H1 (cell line): ENCODE data around the gene NLGN4X. TPM values are rescaled to one million over a fixed set of nuclear protein-coding genes. Genes with fewer than 3 reads are reported as not detected.

Experiments
- CTCF ChIA-PET: fragments of 300-600 bp; sonication (Branson Sonifier 250); formaldehyde crosslinking; loops from one replicate; lab custom pipeline; 2021; ENCODE audit not compliant: partially characterized antibody; lab: Charles Lee
- POLR2A ChIA-PET: fragments of 300-600 bp; sonication (Branson Sonifier 250); formaldehyde crosslinking; loops from one replicate; lab custom pipeline; 2021; ENCODE audit warnings: inconsistent platforms; ENCODE audit not compliant: partially characterized antibody; lab: Charles Lee
- DNase-seq, 2 experiments: peaks; one replicate each; pipeline versions ENCODE4 v3.0.0 to v3.0.0-alpha.2; 2010 to 2022; ENCODE audit warnings: low spot score in 2 of 2, low read depth in 1 of 2, mixed read lengths in 1 of 2
- FAIRE-seq: peaks from 2 replicates; lab custom pipeline; 2011; peaks lifted over from hg19 to GRCh38; lab: Jason Lieb, UNC
- H2AFZ ChIP-seq: 2 replicates; pipeline ENCODE4 v1.8.1; 2012; ENCODE audit warnings: low read length, inconsistent platforms
- H2AK5ac ChIP-seq: 2 replicates; pipeline ENCODE4 v1.6.1; 2013; ENCODE audit warnings: low read depth, low read length
- H2BK120ac ChIP-seq: replicated peaks from 2 replicates; pipeline ENCODE3; 2013; ENCODE audit warnings: low read depth, low read length, inconsistent platforms
- H2BK12ac ChIP-seq: 2 replicates; pipeline ENCODE4 v1.6.1; 2013; ENCODE audit warnings: low read depth, low read length
- H2BK15ac ChIP-seq: 2 replicates; pipeline ENCODE4 v1.6.1; 2013; ENCODE audit warnings: low read length
- H2BK20ac ChIP-seq: 2 replicates; pipeline ENCODE4 v1.6.1; 2013; ENCODE audit warnings: low read length
- H2BK5ac ChIP-seq: 2 replicates; pipeline ENCODE4 v1.6.1; 2013; ENCODE audit warnings: low read depth, low read length
- H3K14ac ChIP-seq: 2 replicates; pipeline ENCODE4 v1.6.1; 2013; ENCODE audit warnings: inconsistent platforms; ENCODE audit not compliant: insufficient read length
- H3K18ac ChIP-seq: 2 replicates; pipeline ENCODE4 v1.6.1; 2013; ENCODE audit warnings: low read length; ENCODE audit errors: extremely low read depth
- H3K23ac ChIP-seq: 2 replicates; pipeline ENCODE4 v1.6.1; 2013; ENCODE audit warnings: inconsistent platforms; ENCODE audit not compliant: insufficient read length
- H3K23me2 ChIP-seq: 2 replicates; pipeline ENCODE4 v1.6.1; 2013; ENCODE audit warnings: low read depth, low read length
- H3K27ac ChIP-seq: 2 replicates; pipeline ENCODE4 v1.6.1; 2011; ENCODE audit warnings: low read depth, low read length, inconsistent platforms
- H3K27me3 ChIP-seq, 4 experiments: replicated peaks in 1 of 4; 1 replicate in 1 of 4; 2 replicates in 3 of 4; pipeline versions ENCODE4 v1.6.1 to v1.8.1; 2011 to 2013; ENCODE audit warnings: low read length in 3 of 4, mild to moderate bottlenecking in 3 of 4, inconsistent platforms in 2 of 4, mixed read lengths in 2 of 4, moderate library complexity in 1 of 4; ENCODE audit not compliant: control insufficient read depth in 3 of 4, insufficient read depth in 3 of 4; ENCODE audit errors: extremely low read depth in 1 of 4
- H3K36me3 ChIP-seq, 4 experiments: 2 replicates each; pipeline versions ENCODE4 v1.6.1 to v1.8.1; 2011 to 2013; ENCODE audit warnings: mild to moderate bottlenecking in 4 of 4, low read length in 3 of 4, moderate library complexity in 2 of 4, control low read depth in 1 of 4, inconsistent platforms in 1 of 4; ENCODE audit not compliant: insufficient read depth in 4 of 4, control insufficient read depth in 2 of 4
- H3K4ac ChIP-seq: replicated peaks from 2 replicates; pipeline ENCODE3; 2013; ENCODE audit warnings: low read length, low read depth, mixed read lengths, inconsistent platforms; ENCODE audit not compliant: insufficient read length
- H3K4me1 ChIP-seq, 4 experiments: replicated peaks in 1 of 4; 1 replicate in 1 of 4; 2 replicates in 3 of 4; pipeline versions ENCODE4 v1.6.1 to v1.8.1; 2011 to 2013; ENCODE audit warnings: low read length in 3 of 4, inconsistent platforms in 2 of 4, mixed read lengths in 1 of 4; ENCODE audit not compliant: insufficient read depth in 4 of 4, control insufficient read depth in 3 of 4
- H3K4me2 ChIP-seq, 2 experiments: 2 replicates each; pipeline versions ENCODE4 v1.6.1 to v1.8.1; 2011 to 2013; ENCODE audit warnings: low read depth in 2 of 2, low read length in 2 of 2, control low read depth in 1 of 2, inconsistent platforms in 1 of 2, mild to moderate bottlenecking in 1 of 2; ENCODE audit not compliant: insufficient read depth in 1 of 2
- H3K4me3 ChIP-seq, 4 experiments: fragments of 200-600, 300-600 bp in 1 of 4; sonication (generic), shearing (Covaris generic), sonication (Bioruptor Twin) in 1 of 4; 2 replicates each; pipeline versions ENCODE4 v1.5.1 to v1.8.1; 2011 to 2016; ENCODE audit warnings: low read length in 4 of 4, low read depth in 3 of 4, control low read depth in 2 of 4, inconsistent platforms in 2 of 4, mild to moderate bottlenecking in 2 of 4, mixed read lengths in 1 of 4, moderate library complexity in 1 of 4; ENCODE audit not compliant: insufficient read depth in 2 of 4; ENCODE audit errors: extremely low read depth in 1 of 4
- H3K56ac ChIP-seq: replicated peaks from 2 replicates; pipeline ENCODE3; 2013; ENCODE audit warnings: low read depth, mild to moderate bottlenecking, mixed read lengths, low read length, inconsistent platforms; ENCODE audit not compliant: insufficient read length
- H3K79me1 ChIP-seq: 2 replicates; pipeline ENCODE4 v1.6.1; 2013; ENCODE audit warnings: low read depth, low read length, control low read depth
- H3K79me2 ChIP-seq, 2 experiments: 2 replicates each; pipeline versions ENCODE4 v1.6.1 to v1.8.1; 2012 to 2013; ENCODE audit warnings: low read length in 2 of 2, mild to moderate bottlenecking in 2 of 2, inconsistent platforms in 1 of 2; ENCODE audit not compliant: insufficient read depth in 2 of 2, control insufficient read depth in 1 of 2
- H3K9ac ChIP-seq, 4 experiments: replicated peaks in 1 of 4; 1 replicate in 1 of 4; 2 replicates in 3 of 4; pipeline versions ENCODE4 v1.6.1 to v1.8.1; 2011 to 2013; ENCODE audit warnings: low read depth in 3 of 4, low read length in 3 of 4, control low read depth in 2 of 4, mild to moderate bottlenecking in 2 of 4, moderate library complexity in 2 of 4, inconsistent platforms in 1 of 4; ENCODE audit errors: extremely low read depth in 1 of 4
- H3K9me3 ChIP-seq, 2 experiments: 2 replicates each; pipeline versions ENCODE4 v1.6.1 to v1.8.1; 2012 to 2013; ENCODE audit warnings: mild to moderate bottlenecking in 2 of 2, moderate library complexity in 2 of 2, control low read depth in 1 of 2, inconsistent platforms in 1 of 2, low read depth in 1 of 2, low read length in 1 of 2, mixed read lengths in 1 of 2; ENCODE audit not compliant: insufficient read depth in 2 of 2
- H4K20me1 ChIP-seq, 2 experiments: replicated peaks in 1 of 2; 2 replicates each; pipeline versions ENCODE3 to v1.8.1; 2011 to 2013; ENCODE audit warnings: inconsistent platforms in 2 of 2, low read length in 2 of 2, mild to moderate bottlenecking in 1 of 2; ENCODE audit not compliant: insufficient read depth in 2 of 2, control insufficient read depth in 1 of 2
- H4K5ac ChIP-seq: 2 replicates; pipeline ENCODE4 v1.6.1; 2013; ENCODE audit warnings: low read length, low read depth, mixed read lengths, inconsistent platforms; ENCODE audit not compliant: insufficient read length
- H4K8ac ChIP-seq: 2 replicates; pipeline ENCODE4 v1.8.0; 2013; ENCODE audit warnings: mild to moderate bottlenecking, moderate library complexity, low read length, inconsistent platforms; ENCODE audit not compliant: insufficient read depth; ENCODE audit errors: extremely low read depth
- H4K91ac ChIP-seq: replicated peaks from 2 replicates; pipeline ENCODE3; 2013; ENCODE audit warnings: low read length, mixed read lengths, inconsistent platforms; ENCODE audit not compliant: insufficient read length
- CBX8 ChIP-seq: fragments of 300-800, 300-1000 bp; sonication (generic); IDR thresholded peaks from 2 replicates; pipeline ENCODE4 v1.7.1; 2016; ENCODE audit warnings: low read depth, low read length, borderline replicate concordance
- EP300 ChIP-seq, 2 experiments: IDR thresholded peaks; 1 replicate in 1 of 2; 2 replicates in 1 of 2; pipeline ENCODE4 v1.6.1; 2011 to 2012; ENCODE audit warnings: low read depth in 2 of 2, low read length in 2 of 2, mild to moderate bottlenecking in 2 of 2, borderline replicate concordance in 1 of 2, inconsistent platforms in 1 of 2, moderate library complexity in 1 of 2
- NRF1 ChIP-seq: IDR thresholded peaks from 2 replicates; pipeline ENCODE4 v1.6.1; 2011; ENCODE audit warnings: mild to moderate bottlenecking, low read depth, low read length, improper control_type of control experiment
- PHF8 ChIP-seq: fragments of 200-600 bp; sonication (generic); conservative IDR thresholded peaks from 2 replicates; pipeline ENCODE4 v1.7.1; 2012; ENCODE audit warnings: low read depth, mild to moderate bottlenecking, inconsistent platforms, low read length, moderate library complexity
- POLR2A ChIP-seq, 2 experiments: IDR thresholded peaks; 1 replicate in 1 of 2; 2 replicates in 1 of 2; pipeline ENCODE4 v1.6.1; 2011; ENCODE audit warnings: low read depth in 2 of 2, low read length in 2 of 2, mild to moderate bottlenecking in 2 of 2; ENCODE audit errors: control extremely low read depth in 1 of 2
- POU5F1 ChIP-seq: IDR thresholded peaks from 2 replicates; pipeline ENCODE4 v1.6.1; 2011; ENCODE audit warnings: low read depth, mild to moderate bottlenecking, low read length, moderate library complexity
- RAD21 ChIP-seq, 2 experiments: IDR thresholded peaks in 1 of 2; conservative IDR thresholded peaks in 1 of 2; 2 replicates each; pipeline ENCODE4 v1.6.1; 2011; ENCODE audit warnings: low read depth in 2 of 2, low read length in 2 of 2, improper control_type of control experiment in 1 of 2, inconsistent platforms in 1 of 2, mild to moderate bottlenecking in 1 of 2, moderate library complexity in 1 of 2
- TAF1 ChIP-seq: IDR thresholded peaks from 2 replicates; pipeline ENCODE4 v1.6.1; 2011; ENCODE audit warnings: mild to moderate bottlenecking, low read depth, low read length
- TEAD4 ChIP-seq: IDR thresholded peaks from 2 replicates; pipeline ENCODE4 v1.6.1; 2012; ENCODE audit warnings: low read depth, low read length, inconsistent platforms, mixed read lengths
- USF2 ChIP-seq: IDR thresholded peaks from 2 replicates; pipeline ENCODE4 v1.6.1; 2011; ENCODE audit warnings: low read length, improper control_type of control experiment
- WGBS, 2 experiments: shearing (Covaris generic) in 1 of 2; methylation state at CpG; one replicate each; pipeline versions ENCODE4 v1.1.6 to v1.1.7; 2013 to 2015; ENCODE audit warnings: low lambda C conversion rate in 2 of 2, mixed read lengths in 2 of 2, inconsistent platforms in 1 of 2, low coverage in 1 of 2, missing lambda C conversion rate in 1 of 2; ENCODE audit not compliant: insufficient replicate concordance in 2 of 2, insufficient coverage in 1 of 2, insufficient read length in 1 of 2; ENCODE audit errors: extremely low coverage in 1 of 2, missing lambda C conversion rate in 1 of 2; 5-methylcytosine and 5-hydroxymethylcytosine counted together
- polyA plus RNA-seq, 7 experiments: library from polyadenylated mRNA; depleted of rRNA in 3 of 7; stranded (reverse) in 5 of 7; unstranded in 2 of 7; fragments of >200 nt in 5 of 7; fragments of 200-250 nt in 2 of 7; gene quantifications; 1 replicate in 5 of 7; 2 replicates in 1 of 7; 4 replicates in 1 of 7; pipeline versions ENCODE4 v1.2.1 to v1.2.3, GENCODE V29; 2011 to 2013; ENCODE audit warnings: missing spikeins in 2 of 7, mixed read lengths in 2 of 7
- total RNA-seq: library from RNA; stranded (reverse); fragmentation: NEBNext Ultra II Directional; extraction: Animal tissue kit (Norgen Biotek cat#: 25700); gene quantifications from 2 replicates; pipeline ENCODE4 v1.2.1, GENCODE V29; 2021

The NLGN4X gene
- total and polyA plus RNA-seq, 2 of the 8 experiments (the other 6 are each of a cell fraction or from before 2014, with no cell fraction given) = 104 to 124 TPM

- Histone ChIP-seq H2BK5ac (peak overlapping the region; percentile 44; the same call in 1 of the 2 replicates), H3K27ac (no peak overlapping the region), H2AK5ac (no peak overlapping the region), H3K4me1 (peaks cover 0 to 8% (median 3%) of the 10 kb centered on the region in 4 experiments; a peak in 2 of 7 replicates), H3K79me1 (no peaks in the 10 kb centered on the region), H2BK20ac (no peak overlapping the region), H3K4ac (no peak overlapping the region), H4K91ac (no peak overlapping the region), H2BK15ac (no peak overlapping the region), H2AFZ (no peak overlapping the region), H3K36me3 (no peaks in the 10 kb centered on the region), H3K9ac (peak overlapping the region in 1 of 4 experiments; percentile 62; a peak in 3 of 7 replicates), H3K9me3 (no peaks in the 10 kb centered on the region), H3K23ac (no peak overlapping the region), H3K4me3 (peak overlapping the region; percentile 55 to 96 (median 78)), H4K5ac (peak overlapping the region; percentile 33), H2BK120ac (no peak overlapping the region), H3K27me3 (no peaks in the 10 kb centered on the region), H3K14ac (no peak overlapping the region), H3K79me2 (peaks cover 13 to 69% of the 10 kb centered on the region in 2 experiments), H3K4me2 (peak overlapping the region; percentile 75 to 95), H4K20me1 (peaks cover 2 to 3% of the 10 kb centered on the region in 2 experiments), H4K8ac (no peak overlapping the region), H3K56ac (peak overlapping the region; percentile 46), H2BK12ac (no peak overlapping the region), H3K23me2 (peaks cover 4% of the 10 kb centered on the region; the same call in 1 of the 2 replicates), H3K18ac (peak overlapping the region; percentile 71; the same call in 1 of the 2 replicates)
- WGBS, 2 experiments = 3% methylated on average over 13 of the region's 46 CpGs; no CpG with 5 or more reads in 1 of the 2 experiments
- no peak for FAIRE-seq
- ChIA-PET CTCF (interaction anchor here (0.6 to 1.7 kb wide), 4 partner anchors 10 to 202 kb away, joined by 3 to 7 read pairs (median 4); no protein-coding TSS in a partner anchor), POLR2A (no interaction called here)
- DNase-seq = peak in 1 of 2 experiments; percentile 57
- TF ChIP-seq USF2 (no peak), NRF1 (no peak), POU5F1 (no peak), PHF8 (no peak), POLR2A (IDR thresholded peaks at IDR 0.05; ENCODE audit: control extremely low read depth in 1 of 2, low read depth in 2 of 2, low read length in 2 of 2) (no peak), RAD21 (IDR thresholded peaks at IDR 0.05 in 1 of 2, conservative IDR thresholded peaks at IDR 0.05 in 1 of 2; ENCODE audit: low read depth in 2 of 2, low read length in 2 of 2) (0 out of 4 replicates have a peak, but pooled peaks of 1 of the 2 experiments have one; percentile 2), EP300 (IDR thresholded peaks at IDR 0.05; ENCODE audit: borderline replicate concordance in 1 of 2, low read depth in 2 of 2, low read length in 2 of 2) (no peak), TEAD4 (no peak), TAF1 (no peak), CBX8 (no peak)
Observed at GRCh38 chrX:6225911-6226595, 2.6 kb downstream of the NLGN4X start.
